Esophagus (tissue), 2 donors: ENCODE results near the gene CCM2. TPM values are rescaled to one million over a fixed set of nuclear protein-coding genes. Genes with fewer than 3 reads are reported as not detected.

ENCODE experiments used
- H3K27ac ChIP-seq, 2 donors: one replicate each; pipeline ENCODE4 v1.5.1; 2013; ENCODE audit warnings: low read depth in 2 of 2, mild to moderate bottlenecking in 2 of 2, inconsistent platforms in 1 of 2, low read length in 1 of 2, moderate library complexity in 1 of 2
- H3K27me3 ChIP-seq, 2 donors: one replicate each; pipeline ENCODE4 v1.6.1; 2013; ENCODE audit warnings: low read length in 2 of 2, control low read depth in 1 of 2, mild to moderate bottlenecking in 1 of 2; ENCODE audit not compliant: insufficient read depth in 2 of 2, control insufficient read depth in 1 of 2
- H3K36me3 ChIP-seq, 2 donors: one replicate each; pipeline ENCODE4 v1.6.1; 2013; ENCODE audit warnings: low read length in 1 of 2; ENCODE audit not compliant: control insufficient read depth in 2 of 2, insufficient read depth in 2 of 2
- H3K4me1 ChIP-seq, 2 donors: one replicate each; pipeline ENCODE4 v1.6.1; 2013; ENCODE audit warnings: low read length in 1 of 2; ENCODE audit not compliant: control insufficient read depth in 2 of 2, insufficient read depth in 2 of 2
- H3K4me3 ChIP-seq, 2 donors: one replicate each; pipeline ENCODE4 v1.5.1; 2013; ENCODE audit warnings: low read length in 2 of 2, mild to moderate bottlenecking in 2 of 2, low read depth in 1 of 2, moderate library complexity in 1 of 2
- H3K9me3 ChIP-seq, 2 donors: one replicate each; pipeline ENCODE4 v1.6.1; 2013; ENCODE audit warnings: mild to moderate bottlenecking in 2 of 2, low read depth in 1 of 2, low read length in 1 of 2, moderate library complexity in 1 of 2; ENCODE audit not compliant: control insufficient read depth in 2 of 2, insufficient read depth in 1 of 2
- WGBS, 2 donors: extraction: QIAGEN DNeasy Blood & Tissue Kit; methylation state at CpG; one replicate each; pipeline ENCODE4 v1.1.7; 2013; 5-methylcytosine and 5-hydroxymethylcytosine counted together
- polyA plus RNA-seq, 2 donors: library from polyadenylated mRNA; stranded (reverse); fragments of 200-250 nt; gene quantifications; one replicate each; pipeline ENCODE4 v1.2.3, GENCODE V29; 2013
- donor health status: healthy with polysubstance abuse.
- donor health status: Bipolar disorder and iron deficiency.

The CCM2 gene
- polyA plus RNA-seq, 2 donors, result 20.2 to 24.0 TPM

DNA sequence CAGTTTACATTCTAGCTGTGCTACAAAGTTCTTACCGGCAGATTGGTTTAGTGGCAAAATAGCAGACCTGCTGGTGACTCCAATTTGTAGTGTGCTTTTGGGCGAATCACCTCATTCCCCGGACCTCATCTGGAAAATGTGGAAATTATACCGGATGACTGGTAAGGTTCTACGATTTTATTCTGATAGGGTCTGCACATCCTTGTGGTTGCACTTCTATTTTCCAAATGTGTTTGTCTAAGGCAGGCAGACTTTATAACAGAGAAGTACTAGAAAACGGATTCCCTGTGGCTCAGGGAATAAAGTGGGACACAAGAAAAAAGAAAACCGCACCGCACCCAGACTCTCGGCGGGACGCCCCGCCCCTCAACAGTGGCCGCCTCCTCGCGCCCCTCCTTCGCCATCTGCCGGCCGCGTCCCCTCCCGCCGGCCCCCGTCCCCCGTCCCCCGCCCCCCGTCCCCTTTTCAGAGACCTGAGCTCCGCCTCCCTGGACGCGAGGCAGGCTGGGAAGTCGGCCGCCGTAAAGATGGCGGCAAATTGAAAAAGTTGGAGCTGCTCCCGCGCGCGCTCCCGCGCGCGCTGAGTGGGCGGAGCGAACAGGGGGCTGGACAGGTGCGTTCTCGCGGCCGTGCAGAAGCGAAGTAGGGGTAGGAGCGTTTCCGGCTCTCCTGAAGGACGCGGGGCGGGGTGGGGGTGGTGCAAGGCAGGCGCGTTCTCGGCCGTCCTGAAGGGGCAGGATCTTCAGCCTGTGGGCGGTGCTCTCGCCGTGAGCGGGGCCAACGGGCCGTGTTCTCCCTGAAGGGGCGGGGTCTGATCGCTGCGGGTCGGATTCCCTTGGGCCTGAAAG lies 532 bp upstream of the CCM2 start:
- Histone ChIP-seq H3K4me3 (peak overlapping the region; percentile 53 to 68), H3K36me3 (no peaks in the 10 kb centered on the region), H3K27ac (peak overlapping the region; percentile 77 to 88), H3K27me3 (no peaks in the 10 kb centered on the region), H3K9me3 (no peaks in the 10 kb centered on the region), H3K4me1 (peaks cover 0 to 7% of the 10 kb centered on the region in 2 donors)
- 1% methylated on average over 62 to 66 of the region's 66 CpGs for whole genome bisulfite sequencing, 2 donors

DNA sequence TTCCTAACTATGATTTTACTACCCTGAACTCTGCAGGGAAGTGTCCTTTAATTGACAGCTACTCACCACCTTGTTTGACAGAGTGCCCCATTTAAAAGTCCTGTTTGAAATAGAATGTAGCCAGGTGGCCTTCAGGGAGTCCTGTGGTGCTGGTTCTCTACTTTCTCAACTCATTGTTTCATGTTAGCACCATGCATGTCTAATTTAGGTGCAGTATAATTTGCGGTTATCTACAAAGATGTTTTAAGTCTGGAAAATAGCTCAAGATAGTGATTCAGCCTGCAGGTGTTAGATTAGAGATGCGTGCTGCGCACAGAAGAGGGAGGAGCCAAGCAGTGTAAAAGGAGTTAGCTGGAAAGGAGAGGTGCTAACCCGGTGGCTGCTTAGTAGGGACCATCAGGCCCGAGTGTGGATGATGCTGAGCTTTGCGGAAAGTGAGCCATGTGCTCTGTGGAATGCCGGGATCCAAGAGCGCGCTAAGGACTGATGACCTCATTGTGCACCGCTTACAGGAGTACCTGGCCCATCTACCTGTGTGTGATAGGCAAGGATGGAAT lies 1.2 kb downstream of the CCM2 start:
- Histone ChIP-seq H3K27ac (peak overlapping the region; percentile 71 to 74), H3K4me3 (peak overlapping the region; percentile 10 to 68)
- WGBS, 2 donors, result 19 to 20% methylated on average over 10 of the region's 10 CpGs

DNA sequence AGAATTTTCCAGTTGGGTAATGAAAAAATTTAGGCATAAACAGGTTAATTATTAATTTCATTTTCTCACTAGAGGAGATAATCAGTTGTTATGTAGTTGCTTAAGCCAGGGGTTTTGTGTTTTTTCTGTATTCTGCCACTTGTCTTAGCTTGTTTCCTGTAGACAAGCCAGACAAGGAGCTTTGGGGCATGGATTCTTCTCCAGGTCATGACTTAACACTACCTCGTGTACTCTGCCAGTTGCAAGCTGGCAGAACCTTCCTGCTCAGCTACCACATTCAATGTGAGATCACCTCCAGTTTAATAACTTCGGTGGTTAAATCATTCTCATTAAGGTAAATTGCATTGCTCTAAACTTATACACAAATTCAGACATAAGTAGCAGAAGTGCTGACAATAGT lies 1.8 kb downstream of the CCM2 start:
- Histone ChIP-seq H3K4me3 (no peak overlapping the region), H3K27me3 (no peaks in the 10 kb centered on the region), H3K4me1 (peaks cover 0 to 7% of the 10 kb centered on the region in 2 donors), H3K9me3 (no peaks in the 10 kb centered on the region), H3K36me3 (no peaks in the 10 kb centered on the region), H3K27ac (no peak overlapping the region)
- WGBS, 2 donors, result 27 to 28% methylated on average over 2 of the region's 2 CpGs

More for the DNA sequence above, 1.2 kb downstream of the CCM2 start:
- H3K9me3 ChIP-seq, result no peaks in the 10 kb centered on the region
- H3K36me3 ChIP-seq, result no peaks in the 10 kb centered on the region
- H3K27me3 ChIP-seq, result no peaks in the 10 kb centered on the region
- peaks cover 0 to 7% of the 10 kb centered on the region in 2 donors for H3K4me1 ChIP-seq

DNA sequence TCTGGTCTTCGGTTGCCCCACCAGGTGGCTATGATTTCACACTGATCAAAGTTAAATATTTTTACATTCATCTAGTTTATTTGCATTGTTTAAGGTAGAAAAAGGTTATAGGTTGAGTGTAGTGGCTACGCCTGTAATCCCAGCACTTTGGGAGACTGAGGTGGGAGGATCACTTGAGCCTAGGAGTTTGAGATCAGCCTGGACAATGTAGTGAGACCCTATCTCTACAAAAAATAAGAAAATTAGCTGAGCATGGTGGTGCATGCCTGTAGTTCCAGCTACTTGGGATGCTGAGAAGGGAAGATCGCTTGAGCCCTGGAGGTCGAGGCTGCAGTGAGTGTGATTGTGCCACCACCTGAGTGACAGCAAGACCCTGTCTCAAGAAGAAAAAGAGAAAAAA lies 3.8 kb downstream of the CCM2 start:
- Histone ChIP-seq H3K4me1 (peaks cover 0 to 10% of the 10 kb centered on the region in 2 donors), H3K9me3 (no peaks in the 10 kb centered on the region), H3K36me3 (no peaks in the 10 kb centered on the region), H3K27ac (no peak overlapping the region), H3K4me3 (no peak overlapping the region), H3K27me3 (no peaks in the 10 kb centered on the region)
- 97 to 98% methylated on average over 4 of the region's 4 CpGs for WGBS, 2 donors

DNA sequence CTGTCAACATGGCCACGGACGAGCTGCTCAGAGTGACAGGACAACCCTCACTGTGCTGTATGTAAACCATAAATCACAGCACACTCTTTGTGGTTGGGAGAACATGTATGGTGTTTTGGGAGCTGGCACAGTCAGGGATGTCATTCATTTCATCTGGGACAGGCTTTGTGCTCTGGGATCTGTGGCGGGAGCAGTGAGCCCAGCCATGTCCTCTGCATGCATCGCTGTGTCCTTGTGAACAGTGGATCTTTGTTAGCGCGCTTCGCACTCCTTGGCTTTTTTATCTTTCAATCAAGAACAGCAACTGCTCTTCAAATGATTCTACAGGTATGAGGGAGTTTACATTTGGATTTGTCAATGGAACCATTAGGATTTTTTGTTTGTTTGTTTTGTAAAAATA lies 7.1 kb downstream of the CCM2 start:
- H3K9me3 ChIP-seq, result no peaks in the 10 kb centered on the region
- WGBS, 2 donors, result 91 to 92% methylated on average over 7 of the region's 7 CpGs
- no peak overlapping the region for H3K4me3 ChIP-seq
- no peak overlapping the region for H3K27ac ChIP-seq
- peaks cover 0 to 8% of the 10 kb centered on the region in 2 donors for H3K4me1 ChIP-seq
- no peaks in the 10 kb centered on the region for H3K27me3 ChIP-seq
- no peaks in the 10 kb centered on the region for H3K36me3 ChIP-seq

DNA sequence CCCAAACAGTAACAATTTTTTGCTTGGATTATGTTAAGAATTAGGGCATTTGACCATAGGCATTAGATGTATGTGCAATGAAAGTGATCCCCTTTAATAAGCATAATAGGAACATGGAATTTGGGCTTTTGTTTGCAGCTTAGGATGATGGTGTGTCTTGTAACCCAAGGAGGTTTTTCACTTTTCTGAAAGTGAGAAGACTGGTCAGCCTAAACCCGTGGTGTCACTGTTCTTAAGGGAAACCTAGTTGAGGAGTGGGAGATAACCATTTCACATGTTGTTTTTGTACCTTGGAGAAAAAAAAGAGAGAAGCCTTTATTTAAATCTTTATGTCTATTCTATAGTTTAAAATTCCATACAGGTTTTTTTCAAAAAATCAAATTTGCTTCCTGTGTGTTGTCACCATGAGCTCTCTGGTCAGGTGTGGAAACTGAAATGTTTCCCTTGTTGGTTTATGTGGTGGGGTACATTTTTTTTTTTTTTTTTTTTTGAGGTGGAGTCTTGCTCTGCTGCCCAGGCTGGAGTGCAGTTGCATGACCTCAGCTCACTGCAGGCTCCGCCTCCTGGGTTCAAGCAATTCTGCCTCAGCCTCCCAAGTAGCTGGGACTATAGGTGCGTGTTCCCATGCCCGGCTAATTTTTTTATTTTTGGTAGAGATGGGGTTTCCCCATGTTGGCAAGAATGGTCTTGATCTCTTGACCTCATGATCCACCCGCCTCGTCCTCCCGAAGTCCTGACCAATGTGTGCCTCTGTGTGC lies 7.7 kb downstream of the CCM2 start:
- H3K4me3 ChIP-seq, result no peak overlapping the region
- no peaks in the 10 kb centered on the region for H3K27me3 ChIP-seq
- H3K27ac ChIP-seq, result no peak overlapping the region
- peaks cover 0 to 4% of the 10 kb centered on the region in 2 donors for H3K4me1 ChIP-seq
- H3K9me3 ChIP-seq, result no peaks in the 10 kb centered on the region
- no peaks in the 10 kb centered on the region for H3K36me3 ChIP-seq
- WGBS, 2 donors, result 94 to 95% methylated on average over 7 of the region's 7 CpGs

DNA sequence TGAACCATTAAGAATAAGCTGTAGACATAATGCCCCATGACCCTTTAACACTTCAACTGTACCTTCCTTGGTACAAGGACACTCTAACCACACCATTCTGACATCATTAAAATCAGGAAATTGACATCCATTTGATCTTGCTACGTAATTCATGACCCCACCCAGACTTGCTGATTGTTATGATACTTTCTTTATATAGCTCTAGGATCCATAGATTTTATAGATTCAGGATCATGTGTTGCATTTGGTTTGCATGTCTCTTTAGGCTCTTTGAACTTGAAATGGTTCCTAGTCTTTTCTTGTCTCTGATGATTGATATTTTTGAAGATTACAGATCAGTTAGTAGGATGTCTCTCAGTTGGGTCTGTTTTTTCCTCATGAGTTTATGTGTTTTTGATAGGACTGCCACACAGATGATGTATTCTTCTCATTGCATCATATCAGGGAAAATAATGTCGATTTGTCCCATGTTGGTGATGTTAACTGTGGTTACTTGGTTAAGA lies 13.5 kb downstream of the CCM2 start:
- no peaks in the 10 kb centered on the region for H3K9me3 ChIP-seq
- WGBS, 2 donors, result 75 to 81% methylated on average over 2 of the region's 2 CpGs
- H3K4me1 ChIP-seq, result no peaks in the 10 kb centered on the region
- no peak overlapping the region for H3K27ac ChIP-seq
- H3K36me3 ChIP-seq, result peaks cover 0 to 2% of the 10 kb centered on the region in 2 donors
- no peaks in the 10 kb centered on the region for H3K27me3 ChIP-seq
- no peak overlapping the region for H3K4me3 ChIP-seq

DNA sequence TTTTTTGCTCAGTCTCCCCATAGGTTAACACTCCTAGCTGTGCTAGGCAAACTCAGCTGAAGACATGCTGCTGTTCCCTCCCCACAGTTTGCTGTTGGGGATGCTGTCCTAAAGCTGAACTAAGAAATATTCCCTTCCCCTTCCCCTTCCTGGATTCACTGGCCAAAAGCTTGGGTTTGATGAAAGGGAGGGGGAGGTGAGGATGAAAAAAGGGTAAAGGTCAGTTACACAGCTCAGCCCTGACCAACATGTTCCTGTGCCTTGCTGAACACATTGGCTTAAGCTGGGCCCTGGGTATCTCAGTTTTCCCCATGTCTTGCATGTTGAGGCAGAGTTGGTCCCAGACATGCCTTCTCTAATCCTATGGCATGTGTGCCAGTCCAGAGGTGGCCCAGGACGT lies 15.3 kb downstream of the CCM2 start:
- WGBS, 2 donors, result 46 to 83% methylated on average over 1 of the region's 1 CpG
- H3K9me3 ChIP-seq, result no peaks in the 10 kb centered on the region
- H3K36me3 ChIP-seq, result peaks cover 0 to 2% of the 10 kb centered on the region in 2 donors
- H3K27me3 ChIP-seq, result no peaks in the 10 kb centered on the region
- H3K4me3 ChIP-seq, result no peak overlapping the region
- H3K27ac ChIP-seq, result no peak overlapping the region
- no peaks in the 10 kb centered on the region for H3K4me1 ChIP-seq

DNA sequence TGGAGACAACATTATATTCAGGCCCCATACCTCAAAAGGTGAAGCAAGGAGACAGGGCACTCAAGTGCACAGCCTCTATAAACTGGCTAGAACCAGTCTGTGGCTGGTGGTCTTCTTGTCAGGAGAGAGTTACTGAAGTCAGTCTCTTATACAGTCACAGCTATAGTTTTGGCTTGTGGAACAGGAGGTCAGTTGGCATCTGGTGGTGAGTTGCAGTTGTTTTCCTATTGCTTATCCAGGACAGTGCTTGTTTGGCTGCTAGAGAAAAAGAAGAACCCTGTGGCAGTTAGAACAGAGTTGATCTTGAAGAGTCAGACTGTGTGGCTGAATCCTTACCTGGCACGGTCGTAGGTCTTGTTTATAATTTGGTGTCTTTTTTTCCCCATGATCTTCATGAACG lies 17.3 kb downstream of the CCM2 start:
- H3K27ac ChIP-seq, result no peak overlapping the region
- no peak overlapping the region for H3K4me3 ChIP-seq
- H3K27me3 ChIP-seq, result no peaks in the 10 kb centered on the region
- 63% methylated on average over 3 of the region's 3 CpGs for WGBS, 2 donors
- no peaks in the 10 kb centered on the region for H3K9me3 ChIP-seq
- peaks cover 2 to 4% of the 10 kb centered on the region in 2 donors for H3K4me1 ChIP-seq
- peaks cover 0 to 4% of the 10 kb centered on the region in 2 donors for H3K36me3 ChIP-seq
